HuH-7 (cell line): ENCODE measurements around the gene TMEM219.
"Not testable (repeated sequence)": the region's sequence is repeated elsewhere in the genome, so short reads cannot be mapped to it uniquely, and the experiment has no call there.

Experiments used
- DNase-seq: peaks from one replicate; pipeline ENCODE4 v3.0.0; 2011; ENCODE audit warnings: low spot score

The TMEM219 gene

GRCh38 chr16:30011714-30012504 lies 50.0 kb downstream of the TMEM219 start:
- DNase-seq, result no peak

GRCh38 chr16:30012598-30012997 lies 50.7 kb downstream of the TMEM219 start:
- DNase-seq, result not testable (repeated sequence)

- DNase-seq, result not testable (repeated sequence)
Observed at GRCh38 chr16:30015450-30015849, 53.6 kb downstream of the TMEM219 start.

- DNase-seq, result no peak
Observed at GRCh38 chr16:30016555-30017276, 54.8 kb downstream of the TMEM219 start.

GRCh38 chr16:30017277-30017656 lies 55.4 kb downstream of the TMEM219 start:
- no peak for DNase-seq

- DNase-seq, result not testable (repeated sequence)
Observed at GRCh38 chr16:30017937-30018336, 56.1 kb downstream of the TMEM219 start.

- DNase-seq, result no peak
Observed at GRCh38 chr16:30018731-30019158, 56.9 kb downstream of the TMEM219 start.
